HepG2 (cell line): ENCODE results near the gene PFN4. TPM values are rescaled to one million over a fixed set of nuclear protein-coding genes. Genes with fewer than 3 reads are reported as not detected.
A peak's percentile ranks its signal among the peaks of the same experiment; 100 is the strongest.

Experiments
- CBX1 ChIP-seq: IDR thresholded peaks from one replicate; pipeline ENCODE4 v1.6.1; 2016; ENCODE audit warnings: antibody characterized with exemption, low read depth
- EZH2 ChIP-seq: conservative IDR thresholded peaks from 2 replicates; pipeline ENCODE4 v1.6.1; 2012; ENCODE audit warnings: mild to moderate bottlenecking, low read depth, low read length, moderate library complexity
- FIP1L1 ChIP-seq: fragments of 200-400 bp; formaldehyde crosslinking; IDR thresholded peaks from 2 replicates; pipeline ENCODE4 v1.6.1; 2018; ENCODE audit warnings: low read depth, mild to moderate bottlenecking, low read length, moderate library complexity, borderline replicate concordance; ENCODE audit not compliant: insufficient read depth
- FOXO1 ChIP-seq: sonication (generic); formaldehyde crosslinking; IDR thresholded peaks from 2 replicates; pipeline ENCODE4 v1.4.0; 2020; ENCODE audit warnings: missing genetic modification reagents
- KDM6A ChIP-seq: IDR thresholded peaks from 2 replicates; pipeline ENCODE4 v1.6.1; 2016; ENCODE audit warnings: low read depth
- MYC ChIP-seq: sonication (generic); formaldehyde crosslinking; IDR thresholded peaks from 2 replicates; pipeline ENCODE4 v1.9.0; 2021; ENCODE audit warnings: missing genetic modification reagents, borderline replicate concordance
- SCMH1 ChIP-seq: sonication (generic); formaldehyde crosslinking; IDR thresholded peaks from 2 replicates; pipeline ENCODE4 v1.9.0; 2021; ENCODE audit warnings: missing genetic modification reagents, mild to moderate bottlenecking, borderline replicate concordance
- TARDBP ChIP-seq: sonication (generic); formaldehyde crosslinking; IDR thresholded peaks from 2 replicates; pipeline ENCODE4 v1.8.0; 2022; ENCODE audit warnings: mild to moderate bottlenecking, missing genetic modification reagents
- ZFY ChIP-seq: sonication (generic); formaldehyde crosslinking; IDR thresholded peaks from 2 replicates; pipeline ENCODE4 v1.4.0; 2020; ENCODE audit warnings: missing genetic modification reagents
- ZNF121 ChIP-seq: sonication (generic); formaldehyde crosslinking; IDR thresholded peaks from 2 replicates; pipeline ENCODE4 v1.5.0; 2020; ENCODE audit warnings: mild to moderate bottlenecking, missing genetic modification reagents
- ZNF138 ChIP-seq: sonication (generic); formaldehyde crosslinking; IDR thresholded peaks from 2 replicates; pipeline ENCODE4 v1.5.0; 2020; ENCODE audit warnings: mild to moderate bottlenecking, low read depth, missing genetic modification reagents
- polyA plus RNA-seq, 8 experiments: library from polyadenylated mRNA; depleted of rRNA in 3 of 8; stranded (reverse) in 7 of 8; unstranded in 1 of 8; fragments of >200 nt; fragmentation: Illumina TruSeq in 4 of 8; extraction: Trizol in 4 of 8; gene quantifications; 2 replicates each; pipeline versions ENCODE4 v1.2.1 to v1.2.3, GENCODE V29; 2011 to 2016; ENCODE audit warnings: low read depth in 4 of 8, missing spikeins in 1 of 8, mixed read lengths in 1 of 8; ENCODE audit not compliant: insufficient read depth in 1 of 8
- total RNA-seq, 5 experiments: library from RNA; depleted of rRNA; stranded (reverse); fragments of >200 nt; fragmentation: Illumina TruSeq; extraction: Trizol; gene quantifications; 2 replicates each; pipeline ENCODE4 v1.2.3, GENCODE V29; 2016; ENCODE audit warnings: low read depth in 1 of 5
- TF ChIP-seq, protein P1 (sequence below): sonication (generic); formaldehyde crosslinking; IDR thresholded peaks from 2 replicates; pipeline ENCODE4 v1.5.0; 2020; ENCODE audit warnings: mild to moderate bottlenecking, missing genetic modification reagents, borderline replicate concordance
- TF ChIP-seq, protein P2 (sequence below): sonication (generic); formaldehyde crosslinking; IDR thresholded peaks from 2 replicates; pipeline ENCODE4 v1.5.0; 2020; ENCODE audit warnings: mild to moderate bottlenecking, low read depth, missing genetic modification reagents, borderline replicate concordance
- TF ChIP-seq, protein P3 (sequence below), 2 experiments: sonication (generic) in 1 of 2; formaldehyde crosslinking in 1 of 2; IDR thresholded peaks; 2 replicates each; pipeline versions ENCODE4 v1.6.1 to v1.9.0; 2014 to 2022; ENCODE audit warnings: antibody characterized with exemption in 1 of 2, borderline replicate concordance in 1 of 2, inconsistent platforms in 1 of 2, low read depth in 1 of 2, missing genetic modification reagents in 1 of 2

PFN4 gene
- total and polyA plus RNA-seq, 2 of the 13 experiments (the other 11 are each of a cell fraction or from before 2014, with no cell fraction given), result 0.12 to 0.20 TPM

DNA sequence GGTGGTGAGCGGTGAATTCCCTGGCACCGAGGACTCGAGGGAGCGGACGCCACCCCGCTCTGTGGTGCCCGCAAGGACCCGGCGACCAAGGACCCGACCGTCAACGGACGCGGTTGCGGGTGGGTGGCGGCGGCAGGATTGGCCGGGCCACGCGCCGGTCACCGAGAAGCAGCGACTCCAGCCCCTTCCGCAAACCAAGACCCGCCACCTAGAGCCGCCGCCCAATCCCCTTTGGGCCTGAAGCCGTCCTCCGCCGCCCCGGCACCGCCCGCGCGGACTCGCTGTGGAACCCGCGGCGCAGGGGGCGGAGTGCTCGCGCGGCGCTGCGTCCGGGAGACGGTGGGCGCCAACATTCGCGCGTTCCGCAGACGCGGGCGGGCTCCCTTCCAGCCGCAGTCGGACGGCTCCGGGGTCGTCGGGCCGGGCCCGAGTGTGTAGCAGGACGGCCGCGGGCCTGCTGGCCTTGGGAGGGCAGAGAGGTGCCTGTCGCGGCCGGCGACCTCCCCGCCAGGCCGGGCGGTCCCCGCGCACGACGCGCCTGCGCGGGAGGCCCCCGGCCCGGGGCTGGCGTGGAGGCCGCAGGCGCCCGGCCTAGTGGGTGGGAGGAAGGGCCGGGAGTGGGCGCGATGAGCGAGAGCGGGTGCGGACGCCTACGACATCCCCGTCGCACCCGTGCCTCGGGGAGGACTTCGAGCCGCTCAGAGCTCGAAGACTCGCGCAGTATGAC is at the start of gene PFN4, which contains the start of gene FAM228B (continued):
- TF ChIP-seq, protein P1, sequence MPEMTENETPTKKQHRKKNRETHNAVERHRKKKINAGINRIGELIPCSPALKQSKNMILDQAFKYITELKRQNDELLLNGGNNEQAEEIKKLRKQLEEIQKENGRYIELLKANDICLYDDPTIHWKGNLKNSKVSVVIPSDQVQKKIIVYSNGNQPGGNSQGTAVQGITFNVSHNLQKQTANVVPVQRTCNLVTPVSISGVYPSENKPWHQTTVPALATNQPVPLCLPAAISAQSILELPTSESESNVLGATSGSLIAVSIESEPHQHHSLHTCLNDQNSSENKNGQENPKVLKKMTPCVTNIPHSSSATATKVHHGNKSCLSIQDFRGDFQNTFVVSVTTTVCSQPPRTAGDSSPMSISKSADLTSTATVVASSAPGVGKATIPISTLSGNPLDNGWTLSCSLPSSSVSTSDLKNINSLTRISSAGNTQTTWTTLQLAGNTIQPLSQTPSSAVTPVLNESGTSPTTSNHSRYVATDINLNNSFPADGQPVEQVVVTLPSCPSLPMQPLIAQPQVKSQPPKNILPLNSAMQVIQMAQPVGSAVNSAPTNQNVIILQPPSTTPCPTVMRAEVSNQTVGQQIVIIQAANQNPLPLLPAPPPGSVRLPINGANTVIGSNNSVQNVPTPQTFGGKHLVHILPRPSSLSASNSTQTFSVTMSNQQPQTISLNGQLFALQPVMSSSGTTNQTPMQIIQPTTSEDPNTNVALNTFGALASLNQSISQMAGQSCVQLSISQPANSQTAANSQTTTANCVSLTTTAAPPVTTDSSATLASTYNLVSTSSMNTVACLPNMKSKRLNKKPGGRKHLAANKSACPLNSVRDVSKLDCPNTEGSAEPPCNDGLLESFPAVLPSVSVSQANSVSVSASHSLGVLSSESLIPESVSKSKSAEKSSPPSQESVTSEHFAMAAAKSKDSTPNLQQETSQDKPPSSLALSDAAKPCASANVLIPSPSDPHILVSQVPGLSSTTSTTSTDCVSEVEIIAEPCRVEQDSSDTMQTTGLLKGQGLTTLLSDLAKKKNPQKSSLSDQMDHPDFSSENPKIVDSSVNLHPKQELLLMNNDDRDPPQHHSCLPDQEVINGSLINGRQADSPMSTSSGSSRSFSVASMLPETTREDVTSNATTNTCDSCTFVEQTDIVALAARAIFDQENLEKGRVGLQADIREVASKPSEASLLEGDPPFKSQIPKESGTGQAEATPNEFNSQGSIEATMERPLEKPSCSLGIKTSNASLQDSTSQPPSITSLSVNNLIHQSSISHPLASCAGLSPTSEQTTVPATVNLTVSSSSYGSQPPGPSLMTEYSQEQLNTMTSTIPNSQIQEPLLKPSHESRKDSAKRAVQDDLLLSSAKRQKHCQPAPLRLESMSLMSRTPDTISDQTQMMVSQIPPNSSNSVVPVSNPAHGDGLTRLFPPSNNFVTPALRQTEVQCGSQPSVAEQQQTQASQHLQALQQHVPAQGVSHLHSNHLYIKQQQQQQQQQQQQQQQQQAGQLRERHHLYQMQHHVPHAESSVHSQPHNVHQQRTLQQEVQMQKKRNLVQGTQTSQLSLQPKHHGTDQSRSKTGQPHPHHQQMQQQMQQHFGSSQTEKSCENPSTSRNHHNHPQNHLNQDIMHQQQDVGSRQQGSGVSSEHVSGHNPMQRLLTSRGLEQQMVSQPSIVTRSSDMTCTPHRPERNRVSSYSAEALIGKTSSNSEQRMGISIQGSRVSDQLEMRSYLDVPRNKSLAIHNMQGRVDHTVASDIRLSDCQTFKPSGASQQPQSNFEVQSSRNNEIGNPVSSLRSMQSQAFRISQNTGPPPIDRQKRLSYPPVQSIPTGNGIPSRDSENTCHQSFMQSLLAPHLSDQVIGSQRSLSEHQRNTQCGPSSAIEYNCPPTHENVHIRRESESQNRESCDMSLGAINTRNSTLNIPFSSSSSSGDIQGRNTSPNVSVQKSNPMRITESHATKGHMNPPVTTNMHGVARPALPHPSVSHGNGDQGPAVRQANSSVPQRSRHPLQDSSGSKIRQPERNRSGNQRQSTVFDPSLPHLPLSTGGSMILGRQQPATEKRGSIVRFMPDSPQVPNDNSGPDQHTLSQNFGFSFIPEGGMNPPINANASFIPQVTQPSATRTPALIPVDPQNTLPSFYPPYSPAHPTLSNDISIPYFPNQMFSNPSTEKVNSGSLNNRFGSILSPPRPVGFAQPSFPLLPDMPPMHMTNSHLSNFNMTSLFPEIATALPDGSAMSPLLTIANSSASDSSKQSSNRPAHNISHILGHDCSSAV (CRISPR knock-in tag), result no peak
- TF ChIP-seq KDM6A (no peak), ZNF138 (CRISPR knock-in tag) (peak; percentile 92; the same call in 1 of the 2 replicates), FOXO1 (CRISPR knock-in tag) (peak; percentile 9; the same call in 1 of the 2 replicates), SCMH1 (CRISPR knock-in tag) (no peak), EZH2 (no peak), ZNF121 (CRISPR knock-in tag) (peak; percentile 71), CBX1 (peak; percentile 61), MYC (peak; percentile 72; the same call in 1 of the 2 replicates), FIP1L1 (no peak), TARDBP (CRISPR knock-in tag) (0 out of 2 replicates have a peak, but pooled peaks have one; percentile 33), ZFY (peak; percentile 98)
- TF ChIP-seq, protein P2, sequence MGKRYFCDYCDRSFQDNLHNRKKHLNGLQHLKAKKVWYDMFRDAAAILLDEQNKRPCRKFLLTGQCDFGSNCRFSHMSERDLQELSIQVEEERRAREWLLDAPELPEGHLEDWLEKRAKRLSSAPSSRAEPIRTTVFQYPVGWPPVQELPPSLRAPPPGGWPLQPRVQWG (CRISPR knock-in tag), result no peak; the same call in 1 of the 2 replicates
- TF ChIP-seq, protein P3, sequence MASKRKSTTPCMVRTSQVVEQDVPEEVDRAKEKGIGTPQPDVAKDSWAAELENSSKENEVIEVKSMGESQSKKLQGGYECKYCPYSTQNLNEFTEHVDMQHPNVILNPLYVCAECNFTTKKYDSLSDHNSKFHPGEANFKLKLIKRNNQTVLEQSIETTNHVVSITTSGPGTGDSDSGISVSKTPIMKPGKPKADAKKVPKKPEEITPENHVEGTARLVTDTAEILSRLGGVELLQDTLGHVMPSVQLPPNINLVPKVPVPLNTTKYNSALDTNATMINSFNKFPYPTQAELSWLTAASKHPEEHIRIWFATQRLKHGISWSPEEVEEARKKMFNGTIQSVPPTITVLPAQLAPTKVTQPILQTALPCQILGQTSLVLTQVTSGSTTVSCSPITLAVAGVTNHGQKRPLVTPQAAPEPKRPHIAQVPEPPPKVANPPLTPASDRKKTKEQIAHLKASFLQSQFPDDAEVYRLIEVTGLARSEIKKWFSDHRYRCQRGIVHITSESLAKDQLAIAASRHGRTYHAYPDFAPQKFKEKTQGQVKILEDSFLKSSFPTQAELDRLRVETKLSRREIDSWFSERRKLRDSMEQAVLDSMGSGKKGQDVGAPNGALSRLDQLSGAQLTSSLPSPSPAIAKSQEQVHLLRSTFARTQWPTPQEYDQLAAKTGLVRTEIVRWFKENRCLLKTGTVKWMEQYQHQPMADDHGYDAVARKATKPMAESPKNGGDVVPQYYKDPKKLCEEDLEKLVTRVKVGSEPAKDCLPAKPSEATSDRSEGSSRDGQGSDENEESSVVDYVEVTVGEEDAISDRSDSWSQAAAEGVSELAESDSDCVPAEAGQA (IDR thresholded peaks at IDR 0.05; ENCODE audit: low read depth), result peak; percentile 23; the same call in 1 of the 2 replicates
- TF ChIP-seq, protein P3 (CRISPR knock-in tag; IDR thresholded peaks at IDR 0.05; ENCODE audit: borderline replicate concordance), result no peak
